ENCODE results near the gene JAKMIP2. TPM values are rescaled to one million over a fixed set of nuclear protein-coding genes. Genes with fewer than 3 reads are reported as not detected.

Gene JAKMIP2
- total and polyA plus RNA-seq, 2 donors (not counting 3 experiments of a cell fraction or from before 2014, with no cell fraction given) = not detected

- no peaks in the 10 kb centered on the region for H3K9me1 ChIP-seq (replicated peaks; ENCODE audit: control insufficient read depth, extremely low read depth, insufficient read depth, low read length)
- no peaks in the 10 kb centered on the region for H3K27me3 ChIP-seq (ENCODE audit: control insufficient read depth in 2 of 2, insufficient read depth in 2 of 2, low read length in 2 of 2)
- CTCF ChIA-PET = interaction anchor here (1.5 kb wide), 1 partner anchor 174 kb away, joined by 3 read pairs; no protein-coding TSS in a partner anchor
- dilution Hi-C loops (cut with MboI; ENCODE audit: extremely low pct_ligation_motif_present, low sequenced_read_pairs) (no loop called here), intact Hi-C loops (cut with micrococcal nuclease) (no loop called here)
- H3K4me3 ChIP-seq (replicated peaks in 1 of 3; ENCODE audit: insufficient read depth in 1 of 3, low read depth in 1 of 3, low read length in 3 of 3) = no peak overlapping the region
- H3K36me3 ChIP-seq (ENCODE audit: control insufficient read depth in 2 of 2, extremely low read depth in 1 of 2, insufficient read depth in 2 of 2, low read length in 2 of 2) = no peaks in the 10 kb centered on the region
- no peak for DNase-seq (ENCODE audit: low read depth, low spot score)
- no peaks in the 10 kb centered on the region for H3K4me1 ChIP-seq (ENCODE audit: control insufficient read depth, extremely low read depth, insufficient read depth, low read length)
- no peak overlapping the region for H3K9ac ChIP-seq (replicated peaks; ENCODE audit: extremely low read depth, insufficient read depth, low read length)
- no peak overlapping the region for H3K4me2 ChIP-seq (ENCODE audit: insufficient read depth, low read length)
- no peaks in the 10 kb centered on the region for H3K9me3 ChIP-seq (replicated peaks; ENCODE audit: control insufficient read depth, insufficient read depth, low read length)
- POLR2A ChIA-PET = no interaction called here
- H2AFZ ChIP-seq (ENCODE audit: low read depth, low read length) = no peak overlapping the region
- no peak for FAIRE-seq
- TF ChIP-seq EZH2 (IDR thresholded peaks at IDR 0.05; ENCODE audit: borderline replicate concordance, low read depth, low read length, severe bottlenecking) = no peak
- no peak for TF ChIP-seq CTCF (IDR thresholded peaks at IDR 0.05; ENCODE audit: extremely low read depth in 1 of 2, insufficient read depth in 1 of 2, low read depth in 1 of 2, low read length in 2 of 2)
- TF ChIP-seq GATA2 (IDR thresholded peaks at IDR 0.05; ENCODE audit: insufficient read depth, insufficient read length, low read depth, low read length) = no peak
- TF ChIP-seq JUN (IDR thresholded peaks at IDR 0.05; ENCODE audit: borderline replicate concordance, insufficient read depth, insufficient read length, low read depth) = no peak
- no peak for TF ChIP-seq POLR2AphosphoS5 (IDR thresholded peaks at IDR 0.05; ENCODE audit: insufficient read depth, low read depth, low read length)
- no peak for TF ChIP-seq MYC (IDR thresholded peaks at IDR 0.05; ENCODE audit: low read depth, low read length)
- TF ChIP-seq POLR2A (IDR thresholded peaks at IDR 0.05; ENCODE audit: low read depth, low read length) = no peak
- no peak for TF ChIP-seq MAX (IDR thresholded peaks at IDR 0.05; ENCODE audit: insufficient read depth, insufficient read length)
- TF ChIP-seq FOS (IDR thresholded peaks at IDR 0.05; ENCODE audit: borderline replicate concordance, insufficient read depth, low read length) = no peak
- no peaks in the 10 kb centered on the region for H3K79me2 ChIP-seq (ENCODE audit: control insufficient read depth, insufficient read depth, low read length)
- H4K20me1 ChIP-seq (replicated peaks; ENCODE audit: control insufficient read depth, extremely low read depth, insufficient read depth, low read length) = no peaks in the 10 kb centered on the region
- no peak overlapping the region for H3K27ac ChIP-seq (ENCODE audit: insufficient read depth, low read depth, low read length)
- BruUV-seq (replicated peaks) = no TSS peak
These were observed 133.9 kb downstream of the JAKMIP2 start for GRCh38 chr5:147648597-147648996.
